Upper lobe of left lung (tissue), 6 donors: Measurements from ENCODE around the gene GLOD4. TPM values are rescaled to one million over a fixed set of nuclear protein-coding genes. Genes with fewer than 3 reads are reported as not detected.
"Not testable (repeated sequence)": the region's sequence is repeated elsewhere in the genome, so short reads cannot be mapped to it uniquely, and the experiment has no call there.

Experiments
- ATAC-seq, 2 donors: fragments of 200-7000 bp; cut with Tn5 transposase; one replicate each; pipeline ENCODE4 v1.9.1; 2022; ENCODE audit warnings: mild to moderate bottlenecking in 2 of 2, moderate library complexity in 2 of 2; ENCODE audit not compliant: low FRiP score in 2 of 2
- DNase-seq, 2 donors: peaks; one replicate each; pipeline ENCODE4 v3.0.0-alpha.2; 2019 to 2020
- H3K27ac ChIP-seq, 4 donors: fragments of 200-600 bp; sonication (generic); one replicate each; pipeline ENCODE4 v1.5.1; 2016 to 2019
- H3K27me3 ChIP-seq, 4 donors: fragments of 200-600 bp; sonication (generic); one replicate each; pipeline ENCODE4 v1.5.1; 2017 to 2019
- H3K36me3 ChIP-seq, 4 donors: fragments of 200-600 bp; sonication (generic); one replicate each; pipeline ENCODE4 v1.5.1; 2016 to 2019
- H3K4me1 ChIP-seq, 4 donors: fragments of 200-600 bp; sonication (generic); one replicate each; pipeline ENCODE4 v1.5.1; 2018 to 2019
- H3K4me3 ChIP-seq, 4 donors: fragments of 200-600 bp; sonication (generic); one replicate each; pipeline ENCODE4 v1.5.1; 2017 to 2019; ENCODE audit warnings: mild to moderate bottlenecking in 2 of 4, moderate library complexity in 1 of 4
- H3K9me3 ChIP-seq, 4 donors: fragments of 200-600 bp; sonication (generic); one replicate each; pipeline ENCODE4 v1.5.1; 2018 to 2019
- EP300 ChIP-seq, 4 donors: sonication (generic); formaldehyde crosslinking; IDR thresholded peaks; one replicate each; pipeline ENCODE4 v1.5.1; 2017; ENCODE audit warnings: antibody characterized with exemption in 4 of 4, control low read depth in 2 of 4
- POLR2A ChIP-seq, 4 donors: fragments of 450-650 bp; IDR thresholded peaks; one replicate each; pipeline ENCODE4 v1.5.1; 2016 to 2017; ENCODE audit warnings: antibody characterized with exemption in 4 of 4, mild to moderate bottlenecking in 2 of 4
- POLR2AphosphoS5 ChIP-seq, 2 donors: sonication (generic); formaldehyde crosslinking; IDR thresholded peaks; one replicate each; pipeline ENCODE4 v1.5.1; 2017; ENCODE audit warnings: antibody characterized with exemption in 2 of 2
- WGBS, 2 donors: methylation state at CpG; one replicate each; pipeline ENCODE4 v1.1.5; 2017 to 2018; 5-methylcytosine and 5-hydroxymethylcytosine counted together
- total RNA-seq, 6 donors: library from RNA; depleted of rRNA in 4 of 6; stranded (reverse); fragments of >200 nt in 4 of 6; gene quantifications; one replicate each; pipeline versions ENCODE4 v1.1.0 to v1.2.1, GENCODE V29; 2016 to 2021
- TF ChIP-seq, protein P1 (sequence below), 6 experiments: fragments of 450-650 bp in 4 of 6; fragments of 200-600 bp in 2 of 6; sonication (generic) in 2 of 6; IDR thresholded peaks; one replicate each; pipeline ENCODE4 v1.5.1; 2016 to 2019; ENCODE audit warnings: antibody characterized with exemption in 6 of 6
- donor health status: DM: no; HTN: no; CAD: no; lungs with moderate emphysema.
- donor health status: DM: no; HTN: yes; CAD: no; lungs with severe emphysema.

Gene GLOD4, protein sequence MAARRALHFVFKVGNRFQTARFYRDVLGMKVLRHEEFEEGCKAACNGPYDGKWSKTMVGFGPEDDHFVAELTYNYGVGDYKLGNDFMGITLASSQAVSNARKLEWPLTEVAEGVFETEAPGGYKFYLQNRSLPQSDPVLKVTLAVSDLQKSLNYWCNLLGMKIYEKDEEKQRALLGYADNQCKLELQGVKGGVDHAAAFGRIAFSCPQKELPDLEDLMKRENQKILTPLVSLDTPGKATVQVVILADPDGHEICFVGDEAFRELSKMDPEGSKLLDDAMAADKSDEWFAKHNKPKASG
- 10 to 100 TPM; 41.0 to 92.2 (median 51.8) TPM for total RNA-seq

GRCh38 chr17:781805-782731, at the start of gene GLOD4, which contains the start of gene MRM3:
GLOD4 (minus strand) TSS chr17:782280; CDS start chr17:782255, 25 bp downstream.
MRM3 (plus strand) TSS chr17:782353; CDS start chr17:782379, 26 bp downstream.
- Histone ChIP-seq H3K4me1 (peaks cover 18 to 32% (median 21%) of the 10 kb centered on the region in 4 donors), H3K27ac (peak within 1 kb of the TSS; percentile 80 to 86 (median 84)), H3K36me3 (peaks cover 6 to 25% (median 16%) of the 10 kb centered on the region in 4 donors), H3K27me3 (no peaks in the 10 kb centered on the region), H3K4me3 (peak within 1 kb of the TSS; percentile 68 to 98 (median 86)), H3K9me3 (no peaks in the 10 kb centered on the region)
- ATAC-seq (peak; percentile 97 to 99), DNase-seq (peak; percentile 94 to 100)
- 1% methylated on average over 21 to 68 of the region's 87 CpGs for WGBS, 2 donors
- TF ChIP-seq POLR2AphosphoS5 (IDR thresholded peaks at IDR 0.05) = peak; percentile 97 to 98
- peak in 1 of 4 donors; percentile 78 for TF ChIP-seq EP300 (IDR thresholded peaks at IDR 0.05)
- TF ChIP-seq, protein P1, sequence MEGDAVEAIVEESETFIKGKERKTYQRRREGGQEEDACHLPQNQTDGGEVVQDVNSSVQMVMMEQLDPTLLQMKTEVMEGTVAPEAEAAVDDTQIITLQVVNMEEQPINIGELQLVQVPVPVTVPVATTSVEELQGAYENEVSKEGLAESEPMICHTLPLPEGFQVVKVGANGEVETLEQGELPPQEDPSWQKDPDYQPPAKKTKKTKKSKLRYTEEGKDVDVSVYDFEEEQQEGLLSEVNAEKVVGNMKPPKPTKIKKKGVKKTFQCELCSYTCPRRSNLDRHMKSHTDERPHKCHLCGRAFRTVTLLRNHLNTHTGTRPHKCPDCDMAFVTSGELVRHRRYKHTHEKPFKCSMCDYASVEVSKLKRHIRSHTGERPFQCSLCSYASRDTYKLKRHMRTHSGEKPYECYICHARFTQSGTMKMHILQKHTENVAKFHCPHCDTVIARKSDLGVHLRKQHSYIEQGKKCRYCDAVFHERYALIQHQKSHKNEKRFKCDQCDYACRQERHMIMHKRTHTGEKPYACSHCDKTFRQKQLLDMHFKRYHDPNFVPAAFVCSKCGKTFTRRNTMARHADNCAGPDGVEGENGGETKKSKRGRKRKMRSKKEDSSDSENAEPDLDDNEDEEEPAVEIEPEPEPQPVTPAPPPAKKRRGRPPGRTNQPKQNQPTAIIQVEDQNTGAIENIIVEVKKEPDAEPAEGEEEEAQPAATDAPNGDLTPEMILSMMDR (IDR thresholded peaks at IDR 0.05) = peak in 5 of 6 experiments; percentile 25 to 73 (median 67)
- peak in 3 of 4 donors; percentile 37 to 84 (median 74) for TF ChIP-seq POLR2A (IDR thresholded peaks at IDR 0.05)

DNA sequence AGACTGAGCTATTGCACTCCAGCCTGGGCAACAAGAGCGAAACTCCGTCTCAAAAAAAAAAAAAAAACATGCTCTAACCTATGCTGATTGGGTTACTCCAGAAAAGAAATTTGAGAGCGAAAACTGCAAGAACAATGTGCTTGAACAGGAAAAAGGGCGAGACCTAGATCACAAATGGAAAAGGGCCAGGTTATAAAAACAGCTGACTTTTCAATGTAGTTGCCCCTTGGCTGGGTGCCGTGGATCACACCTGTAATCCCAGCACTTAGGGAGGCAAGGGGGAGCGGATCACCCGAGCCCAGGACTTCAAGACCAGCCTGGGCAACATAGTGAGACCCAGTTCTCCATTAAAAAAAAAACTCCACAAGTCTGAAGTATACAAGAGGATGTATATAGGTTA, 48.9 kb upstream of the GLOD4 start:
- H3K27me3 ChIP-seq = no peaks in the 10 kb centered on the region
- H3K36me3 ChIP-seq = no peaks in the 10 kb centered on the region
- no peak for TF ChIP-seq EP300 (IDR thresholded peaks at IDR 0.05)
- TF ChIP-seq POLR2AphosphoS5 (IDR thresholded peaks at IDR 0.05) = no peak
- TF ChIP-seq, protein P1 (IDR thresholded peaks at IDR 0.05) = no peak
- no peak for TF ChIP-seq POLR2A (IDR thresholded peaks at IDR 0.05)
- WGBS, 2 donors = 81 to 92% methylated on average over 7 of the region's 7 CpGs
- no peak for ATAC-seq
- no peaks in the 10 kb centered on the region for H3K9me3 ChIP-seq
- no peak overlapping the region for H3K27ac ChIP-seq
- no peak overlapping the region for H3K4me3 ChIP-seq
- no peak for DNase-seq
- H3K4me1 ChIP-seq = peaks cover 0 to 3% (median 0%) of the 10 kb centered on the region in 4 donors

DNA sequence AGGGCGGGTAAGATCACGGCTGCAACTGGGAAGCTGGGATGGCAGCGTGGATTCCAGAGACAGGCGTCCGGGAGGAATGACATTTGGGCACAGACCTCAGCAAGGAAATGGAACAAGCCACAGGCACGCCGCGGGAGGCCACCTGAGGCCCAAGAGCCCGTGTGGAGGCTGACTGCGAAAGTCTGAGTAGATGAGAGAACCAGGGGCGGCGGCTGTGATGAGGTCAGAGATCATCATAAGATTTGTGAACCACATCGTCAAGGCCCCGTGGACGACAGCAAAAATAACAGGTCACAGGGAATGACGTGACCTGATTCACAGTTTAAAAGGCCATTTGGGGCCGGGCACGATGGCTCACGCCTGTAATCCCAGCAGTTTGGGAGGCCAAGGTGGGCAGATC, 48.3 kb upstream of the GLOD4 start:
- H3K9me3 ChIP-seq = no peaks in the 10 kb centered on the region
- peaks cover 0 to 3% (median 0%) of the 10 kb centered on the region in 4 donors for H3K4me1 ChIP-seq
- no peaks in the 10 kb centered on the region for H3K27me3 ChIP-seq
- H3K36me3 ChIP-seq = peaks cover 0 to 5% (median under 1%) of the 10 kb centered on the region in 4 donors
- DNase-seq (no peak), ATAC-seq (no peak)
- no peak overlapping the region for H3K4me3 ChIP-seq
- 62 to 65% methylated on average over 18 to 19 of the region's 19 CpGs for WGBS, 2 donors
- TF ChIP-seq, protein P1 (IDR thresholded peaks at IDR 0.05) = no peak
- TF ChIP-seq EP300 (IDR thresholded peaks at IDR 0.05) (no peak), POLR2AphosphoS5 (IDR thresholded peaks at IDR 0.05) (no peak), POLR2A (IDR thresholded peaks at IDR 0.05) (no peak)
- H3K27ac ChIP-seq = no peak overlapping the region

GRCh38 chr17:829614-830013, 47.5 kb upstream of the GLOD4 start:
- DNase-seq, H3K4me1 ChIP-seq, H3K27ac ChIP-seq, H3K4me3 ChIP-seq, H3K9me3 ChIP-seq, H3K27me3 ChIP-seq, ATAC-seq: not testable (repeated sequence)
- peaks cover 0 to 10% (median 3%) of the 10 kb centered on the region in 4 donors for H3K36me3 ChIP-seq
- 67 to 80% methylated on average over 3 of the region's 3 CpGs for WGBS, 2 donors

GRCh38 chr17:828761-829160, 46.7 kb upstream of the GLOD4 start:
- peaks cover 0 to 3% (median 0%) of the 10 kb centered on the region in 4 donors for H3K4me1 ChIP-seq
- no peaks in the 10 kb centered on the region for H3K9me3 ChIP-seq
- WGBS, 2 donors = 84 to 85% methylated on average over 5 of the region's 5 CpGs
- H3K27me3 ChIP-seq = no peaks in the 10 kb centered on the region
- ATAC-seq (no peak), DNase-seq (no peak)
- no peak overlapping the region for H3K4me3 ChIP-seq
- peaks cover 0 to 15% (median 6%) of the 10 kb centered on the region in 4 donors for H3K36me3 ChIP-seq
- no peak overlapping the region for H3K27ac ChIP-seq
- TF ChIP-seq, protein P1 (IDR thresholded peaks at IDR 0.05) = no peak
- no peak for TF ChIP-seq POLR2AphosphoS5 (IDR thresholded peaks at IDR 0.05)
- no peak for TF ChIP-seq POLR2A (IDR thresholded peaks at IDR 0.05)
- no peak for TF ChIP-seq EP300 (IDR thresholded peaks at IDR 0.05)
